SK-N-SH treated with all-trans-retinoic acid at 6 μM for 48 hours (cell line): ENCODE measurements around the gene CAMK1.

ENCODE experiments used
- ATAC-seq: fragments of 200-7000 bp; cut with Tn5 transposase; 3 replicates; pipeline ENCODE4 v1.9.1; 2020; ENCODE audit warnings: mild to moderate bottlenecking, moderate library complexity
- ARNTL ChIP-seq: fragments of 450-650 bp; formaldehyde crosslinking; IDR thresholded peaks from 2 replicates; pipeline ENCODE4 v1.5.0; 2020; ENCODE audit warnings: low read depth, mild to moderate bottlenecking, moderate library complexity, borderline replicate concordance
- BACH2 ChIP-seq: fragments of 250-450 bp; sonication (Bioruptor Pico); IDR thresholded peaks from 2 replicates; pipeline ENCODE4 v1.9.0; 2021; ENCODE audit warnings: mild to moderate bottlenecking, borderline replicate concordance
- ESRRG ChIP-seq: fragments of 250-450 bp; sonication (Bioruptor Pico); IDR thresholded peaks from 2 replicates; pipeline ENCODE4 v1.6.1; 2021; ENCODE audit warnings: mild to moderate bottlenecking
- GLIS3 ChIP-seq: fragments of 250-450 bp; sonication (Bioruptor Pico); IDR thresholded peaks from 2 replicates; pipeline ENCODE4 v1.5.0; 2020; ENCODE audit warnings: mild to moderate bottlenecking, moderate library complexity
- ISL1 ChIP-seq: fragments of 250-450 bp; sonication (Bioruptor Pico); IDR thresholded peaks from 2 replicates; pipeline ENCODE4 v2.1.2; 2022; ENCODE audit warnings: mild to moderate bottlenecking, moderate library complexity
- OSR1 ChIP-seq: fragments of 250-450 bp; sonication (Bioruptor Pico); IDR thresholded peaks from 2 replicates; pipeline ENCODE4 v1.8.0; 2022; ENCODE audit warnings: moderate library complexity, mild to moderate bottlenecking, inconsistent platforms
- PPARA ChIP-seq: fragments of 250-450 bp; sonication (Bioruptor Pico); IDR thresholded peaks from 2 replicates; pipeline ENCODE4 v1.5.0; 2020; ENCODE audit warnings: mild to moderate bottlenecking, borderline replicate concordance
- RARB ChIP-seq: fragments of 250-450 bp; sonication (Bioruptor Pico); IDR thresholded peaks from 2 replicates; pipeline ENCODE4 v1.8.0; 2021; ENCODE audit warnings: mild to moderate bottlenecking, moderate library complexity
- SNAI2 ChIP-seq: fragments of 250-450 bp; sonication (Bioruptor Pico); IDR thresholded peaks from 2 replicates; pipeline ENCODE4 v1.5.0; 2020; ENCODE audit warnings: mild to moderate bottlenecking, moderate library complexity
- TCF4 ChIP-seq: fragments of 250-450 bp; sonication (Bioruptor Pico); IDR thresholded peaks from 2 replicates; pipeline ENCODE4 v1.8.0; 2021; ENCODE audit warnings: mild to moderate bottlenecking, moderate library complexity, borderline replicate concordance
- TOX ChIP-seq: fragments of 250-450 bp; sonication (Bioruptor Pico); IDR thresholded peaks from 2 replicates; pipeline ENCODE4 v1.8.0; 2021; ENCODE audit warnings: mild to moderate bottlenecking, moderate library complexity, borderline replicate concordance
- ZFP3 ChIP-seq: fragments of 250-450 bp; sonication (Bioruptor Pico); IDR thresholded peaks from 2 replicates; pipeline ENCODE4 v1.5.0; 2020; ENCODE audit warnings: mild to moderate bottlenecking, moderate library complexity
- ZNF565 ChIP-seq: fragments of 450-650 bp; formaldehyde crosslinking; conservative IDR thresholded peaks from 2 replicates; pipeline ENCODE4 v1.5.0; 2020; ENCODE audit warnings: low read depth, mild to moderate bottlenecking, moderate library complexity
- ZNF70 ChIP-seq: fragments of 450-650 bp; formaldehyde crosslinking; IDR thresholded peaks from 2 replicates; pipeline ENCODE4 v1.5.0; 2020; ENCODE audit warnings: mild to moderate bottlenecking, moderate library complexity
- ZNF8 ChIP-seq: fragments of 450-650 bp; formaldehyde crosslinking; IDR thresholded peaks from 2 replicates; pipeline ENCODE4 v1.5.0; 2020; ENCODE audit warnings: mild to moderate bottlenecking, moderate library complexity
- TF ChIP-seq, protein P1 (sequence below): fragments of 250-450 bp; sonication (Bioruptor Pico); IDR thresholded peaks from 2 replicates; pipeline ENCODE4 v1.5.0; 2020; ENCODE audit warnings: mild to moderate bottlenecking, moderate library complexity
- TF ChIP-seq, protein P2 (sequence below): fragments of 250-450 bp; sonication (Bioruptor Pico); IDR thresholded peaks from 2 replicates; pipeline ENCODE4 v1.8.0; 2020; ENCODE audit warnings: mild to moderate bottlenecking, moderate library complexity, borderline replicate concordance
- TF ChIP-seq, protein P3 (sequence below): fragments of 250-450 bp; sonication (Bioruptor Pico); IDR thresholded peaks from 2 replicates; pipeline ENCODE4 v1.5.1; 2021; ENCODE audit warnings: mild to moderate bottlenecking, moderate library complexity

CAMK1 gene

DNA sequence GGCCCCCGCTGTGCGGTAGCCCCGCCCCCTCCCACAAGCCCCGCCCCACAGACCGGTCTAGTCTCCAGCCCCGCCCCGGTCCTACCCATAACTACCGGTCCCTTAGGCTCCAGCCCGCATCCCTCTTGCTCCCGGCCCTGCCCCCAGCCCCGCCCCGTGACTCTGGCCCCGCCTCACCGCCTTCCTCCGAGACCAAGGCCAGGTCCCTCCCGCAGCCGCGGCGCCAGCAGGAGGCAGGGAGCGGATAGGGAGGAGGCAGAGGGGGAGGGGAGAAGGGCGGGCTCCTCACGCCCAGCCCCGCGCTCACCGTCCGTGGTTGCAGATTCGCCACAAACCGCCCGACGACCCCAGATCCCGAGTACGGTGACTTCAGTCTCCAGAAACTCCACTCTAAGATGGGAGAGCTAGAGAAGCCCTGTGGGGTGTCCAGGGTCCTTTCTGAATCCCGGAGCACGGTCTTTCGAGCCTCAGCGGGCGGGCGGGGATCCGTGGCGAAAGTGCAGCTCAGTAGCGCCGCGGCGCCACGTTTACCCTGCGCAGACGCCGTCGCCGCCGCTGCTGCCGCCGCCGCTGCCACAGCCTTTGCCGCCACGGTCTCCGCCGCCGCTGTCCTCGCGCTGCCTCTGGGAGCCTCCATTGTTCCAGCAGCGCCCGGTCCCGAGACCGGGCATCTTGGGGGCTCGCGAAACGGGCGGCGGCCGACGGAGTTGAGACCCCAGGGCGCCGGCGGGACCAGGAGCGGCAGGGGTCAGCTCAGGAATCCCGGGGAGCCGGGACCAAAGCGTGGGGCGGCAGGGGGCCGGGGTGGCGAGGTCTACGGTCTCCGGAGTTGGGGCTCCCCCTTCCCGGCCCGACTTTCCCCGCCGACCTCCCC, 38.3 kb downstream of the CAMK1 start, which contains the start of gene BRPF1:
Gene BRPF1 (plus strand): TSS at position 530 of the 874 bp plus-strand sequence. CDS start 2,406 bp downstream, outside the sequence.
- TF ChIP-seq BACH2 (CRISPR knock-in tag) = no peak
- no peak for TF ChIP-seq PPARA
- no peak for TF ChIP-seq ZNF70 (CRISPR knock-in tag)
- no peak for TF ChIP-seq TOX (CRISPR knock-in tag)
- TF ChIP-seq RARB = no peak
- TF ChIP-seq TCF4 (CRISPR knock-in tag) = no peak; the same call in 1 of the 2 replicates
- TF ChIP-seq ZFP3 (CRISPR knock-in tag) = 0 out of 2 replicates have a peak, but pooled peaks have one; percentile 26
- peak; percentile 96 for ATAC-seq

DNA sequence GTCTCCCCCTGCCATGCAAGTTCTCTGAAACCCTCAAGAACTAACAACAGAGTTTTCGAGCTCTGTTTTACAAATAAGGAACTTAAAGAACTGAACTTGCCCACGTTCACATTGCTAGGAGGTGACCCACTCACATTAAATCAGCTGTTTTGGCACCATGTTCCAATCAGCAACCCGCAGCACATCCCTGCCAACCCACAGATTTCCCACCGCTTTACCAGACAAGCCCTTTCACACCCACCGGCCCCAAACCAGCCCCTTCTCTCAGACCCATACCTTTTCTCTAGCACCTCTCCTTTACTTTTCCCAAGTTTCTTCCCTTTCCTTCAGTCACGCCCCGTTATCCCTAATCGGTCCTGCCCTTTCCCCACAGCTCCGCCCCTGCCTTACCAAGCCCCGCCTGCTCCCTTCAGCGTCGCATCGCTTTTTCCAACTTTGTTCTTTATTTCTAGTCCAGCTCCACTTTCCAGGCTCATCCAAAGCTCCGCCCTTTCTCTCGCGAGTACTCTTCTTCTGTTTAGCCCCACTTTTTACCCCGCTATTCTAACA, 39.0 kb downstream of the CAMK1 start:
- no peak for TF ChIP-seq ESRRG (CRISPR knock-in tag)
- TF ChIP-seq, protein P1, sequence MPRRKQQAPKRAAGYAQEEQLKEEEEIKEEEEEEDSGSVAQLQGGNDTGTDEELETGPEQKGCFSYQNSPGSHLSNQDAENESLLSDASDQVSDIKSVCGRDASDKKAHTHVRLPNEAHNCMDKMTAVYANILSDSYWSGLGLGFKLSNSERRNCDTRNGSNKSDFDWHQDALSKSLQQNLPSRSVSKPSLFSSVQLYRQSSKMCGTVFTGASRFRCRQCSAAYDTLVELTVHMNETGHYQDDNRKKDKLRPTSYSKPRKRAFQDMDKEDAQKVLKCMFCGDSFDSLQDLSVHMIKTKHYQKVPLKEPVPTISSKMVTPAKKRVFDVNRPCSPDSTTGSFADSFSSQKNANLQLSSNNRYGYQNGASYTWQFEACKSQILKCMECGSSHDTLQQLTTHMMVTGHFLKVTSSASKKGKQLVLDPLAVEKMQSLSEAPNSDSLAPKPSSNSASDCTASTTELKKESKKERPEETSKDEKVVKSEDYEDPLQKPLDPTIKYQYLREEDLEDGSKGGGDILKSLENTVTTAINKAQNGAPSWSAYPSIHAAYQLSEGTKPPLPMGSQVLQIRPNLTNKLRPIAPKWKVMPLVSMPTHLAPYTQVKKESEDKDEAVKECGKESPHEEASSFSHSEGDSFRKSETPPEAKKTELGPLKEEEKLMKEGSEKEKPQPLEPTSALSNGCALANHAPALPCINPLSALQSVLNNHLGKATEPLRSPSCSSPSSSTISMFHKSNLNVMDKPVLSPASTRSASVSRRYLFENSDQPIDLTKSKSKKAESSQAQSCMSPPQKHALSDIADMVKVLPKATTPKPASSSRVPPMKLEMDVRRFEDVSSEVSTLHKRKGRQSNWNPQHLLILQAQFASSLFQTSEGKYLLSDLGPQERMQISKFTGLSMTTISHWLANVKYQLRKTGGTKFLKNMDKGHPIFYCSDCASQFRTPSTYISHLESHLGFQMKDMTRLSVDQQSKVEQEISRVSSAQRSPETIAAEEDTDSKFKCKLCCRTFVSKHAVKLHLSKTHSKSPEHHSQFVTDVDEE (CRISPR knock-in tag) = no peak
- TF ChIP-seq BACH2 (CRISPR knock-in tag) = no peak
- no peak for TF ChIP-seq RARB
- no peak for TF ChIP-seq ZNF565 (CRISPR knock-in tag)
- TF ChIP-seq ZNF8 = no peak
- TF ChIP-seq, all 23 proteins: peak for 0
- peak; percentile 86 for ATAC-seq

DNA sequence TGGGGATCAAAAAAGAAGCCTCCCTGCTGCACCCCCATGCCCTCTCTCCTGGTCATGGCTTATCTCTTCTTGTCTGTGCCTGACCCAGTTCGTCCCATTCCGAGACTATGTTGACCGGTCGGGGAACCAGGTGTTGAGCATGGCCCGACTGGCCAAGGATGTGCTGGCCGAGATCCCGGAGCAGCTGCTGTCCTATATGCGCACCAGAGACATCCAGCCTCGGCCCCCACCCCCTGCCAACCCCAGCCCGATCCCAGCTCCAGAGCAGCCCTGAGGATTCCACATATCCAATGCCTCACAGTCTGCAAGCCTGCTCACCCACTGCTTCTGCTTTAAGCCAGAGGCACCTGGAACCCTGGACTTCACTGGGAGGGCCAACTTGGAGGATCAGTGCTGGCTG, 40.3 kb downstream of the CAMK1 start:
- TF ChIP-seq ZFP3 (CRISPR knock-in tag) = no peak
- no peak for ATAC-seq

DNA sequence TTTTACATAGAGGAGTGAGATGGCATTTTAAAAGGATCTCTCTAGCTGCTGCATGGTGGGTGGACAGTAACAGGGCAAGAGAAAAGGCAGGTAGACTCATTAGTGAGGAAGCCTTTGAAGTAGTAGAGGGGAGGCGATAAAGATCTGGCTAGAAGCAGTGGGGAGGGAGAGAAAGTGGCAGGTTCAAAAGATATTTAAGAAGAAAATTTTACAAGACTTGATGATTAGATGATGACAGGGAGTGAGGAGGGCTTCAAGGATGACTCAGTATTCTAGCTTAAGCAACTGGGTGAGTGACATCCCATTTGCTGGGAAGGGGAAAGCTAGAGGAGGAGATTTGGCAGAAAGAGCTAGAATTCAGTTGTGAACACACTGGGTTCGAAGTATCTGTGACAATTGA, 42.0 kb downstream of the CAMK1 start:
- TF ChIP-seq ZFP3 (CRISPR knock-in tag) (no peak), BACH2 (CRISPR knock-in tag) (no peak), ZNF70 (CRISPR knock-in tag) (no peak)

DNA sequence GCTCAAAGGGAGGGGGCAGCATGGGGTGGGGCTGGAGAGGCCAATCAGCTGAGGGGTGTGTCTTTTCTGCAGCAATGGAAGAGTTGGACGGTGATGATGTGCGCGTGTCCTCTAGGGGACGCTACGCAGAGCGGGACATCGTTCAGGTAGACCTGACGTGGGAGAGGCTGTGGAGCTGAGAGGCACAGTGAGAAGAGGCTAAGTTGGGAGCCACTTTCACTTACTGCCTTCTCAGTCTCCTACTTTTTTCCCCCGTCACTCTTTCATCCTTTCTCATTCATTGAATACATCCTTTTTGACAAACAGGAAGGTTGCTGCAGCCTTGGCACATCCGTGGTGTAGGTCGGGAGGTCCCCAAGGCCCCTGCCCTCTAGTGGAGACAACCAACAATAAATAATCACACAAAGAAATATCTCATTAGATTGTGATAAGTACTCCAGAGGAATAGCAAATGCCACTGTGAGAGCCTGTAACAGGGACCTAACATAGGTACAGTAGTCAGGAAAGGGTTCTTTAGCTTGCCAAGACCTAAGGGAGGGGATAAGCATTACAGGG, 42.6 kb downstream of the CAMK1 start:
- TF ChIP-seq PPARA = no peak
- TF ChIP-seq ZNF565 (CRISPR knock-in tag) = no peak
- TF ChIP-seq, protein P2, sequence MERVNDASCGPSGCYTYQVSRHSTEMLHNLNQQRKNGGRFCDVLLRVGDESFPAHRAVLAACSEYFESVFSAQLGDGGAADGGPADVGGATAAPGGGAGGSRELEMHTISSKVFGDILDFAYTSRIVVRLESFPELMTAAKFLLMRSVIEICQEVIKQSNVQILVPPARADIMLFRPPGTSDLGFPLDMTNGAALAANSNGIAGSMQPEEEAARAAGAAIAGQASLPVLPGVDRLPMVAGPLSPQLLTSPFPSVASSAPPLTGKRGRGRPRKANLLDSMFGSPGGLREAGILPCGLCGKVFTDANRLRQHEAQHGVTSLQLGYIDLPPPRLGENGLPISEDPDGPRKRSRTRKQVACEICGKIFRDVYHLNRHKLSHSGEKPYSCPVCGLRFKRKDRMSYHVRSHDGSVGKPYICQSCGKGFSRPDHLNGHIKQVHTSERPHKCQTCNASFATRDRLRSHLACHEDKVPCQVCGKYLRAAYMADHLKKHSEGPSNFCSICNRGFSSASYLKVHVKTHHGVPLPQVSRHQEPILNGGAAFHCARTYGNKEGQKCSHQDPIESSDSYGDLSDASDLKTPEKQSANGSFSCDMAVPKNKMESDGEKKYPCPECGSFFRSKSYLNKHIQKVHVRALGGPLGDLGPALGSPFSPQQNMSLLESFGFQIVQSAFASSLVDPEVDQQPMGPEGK (CRISPR knock-in tag) = no peak
- TF ChIP-seq TOX (CRISPR knock-in tag) = no peak
- TF ChIP-seq ISL1 = no peak
- ATAC-seq = no peak

More for the DNA sequence above, 42.0 kb downstream of the CAMK1 start:
- no peak for ATAC-seq

DNA sequence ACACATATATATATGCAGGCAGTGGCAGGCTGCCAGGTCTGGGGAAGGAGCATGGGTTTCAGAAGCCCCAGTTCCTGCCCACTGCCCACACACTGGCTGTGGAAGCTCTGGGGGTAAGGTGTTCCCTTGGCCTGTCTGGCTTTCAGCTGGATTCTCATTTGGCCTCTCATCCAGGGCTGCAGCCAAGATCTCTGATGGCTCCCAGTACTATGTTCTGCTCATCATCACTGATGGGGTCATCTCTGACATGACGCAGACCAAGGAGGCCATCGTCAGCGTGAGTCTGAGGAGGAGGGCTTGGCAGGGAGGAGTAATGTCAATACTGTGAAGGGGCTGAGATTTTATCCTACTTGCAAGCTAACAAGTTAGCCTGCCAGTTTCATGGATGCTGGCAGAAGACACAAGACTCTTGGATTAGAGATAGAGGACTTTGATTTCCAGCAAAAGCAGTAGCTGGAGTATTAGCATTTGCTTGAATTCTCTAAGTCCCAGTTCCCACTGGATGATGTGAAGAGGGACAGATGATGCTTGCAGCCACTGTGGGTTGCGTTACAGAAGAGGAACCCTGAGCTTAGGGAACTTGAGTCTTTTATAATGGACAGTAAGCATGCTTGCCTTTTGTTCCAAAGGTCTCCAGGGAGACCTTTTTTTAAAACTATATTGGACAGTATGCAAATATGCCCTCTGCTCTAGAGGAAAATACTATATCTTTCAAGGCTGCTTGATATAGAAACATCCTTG, 43.8 kb downstream of the CAMK1 start:
- TF ChIP-seq ARNTL (CRISPR knock-in tag) (no peak), ZNF70 (CRISPR knock-in tag) (no peak), OSR1 (CRISPR knock-in tag) (no peak), GLIS3 (CRISPR knock-in tag) (no peak), RARB (no peak), SNAI2 (CRISPR knock-in tag) (no peak), TOX (CRISPR knock-in tag) (no peak), ISL1 (no peak), ESRRG (CRISPR knock-in tag) (no peak)
- TF ChIP-seq, protein P3, sequence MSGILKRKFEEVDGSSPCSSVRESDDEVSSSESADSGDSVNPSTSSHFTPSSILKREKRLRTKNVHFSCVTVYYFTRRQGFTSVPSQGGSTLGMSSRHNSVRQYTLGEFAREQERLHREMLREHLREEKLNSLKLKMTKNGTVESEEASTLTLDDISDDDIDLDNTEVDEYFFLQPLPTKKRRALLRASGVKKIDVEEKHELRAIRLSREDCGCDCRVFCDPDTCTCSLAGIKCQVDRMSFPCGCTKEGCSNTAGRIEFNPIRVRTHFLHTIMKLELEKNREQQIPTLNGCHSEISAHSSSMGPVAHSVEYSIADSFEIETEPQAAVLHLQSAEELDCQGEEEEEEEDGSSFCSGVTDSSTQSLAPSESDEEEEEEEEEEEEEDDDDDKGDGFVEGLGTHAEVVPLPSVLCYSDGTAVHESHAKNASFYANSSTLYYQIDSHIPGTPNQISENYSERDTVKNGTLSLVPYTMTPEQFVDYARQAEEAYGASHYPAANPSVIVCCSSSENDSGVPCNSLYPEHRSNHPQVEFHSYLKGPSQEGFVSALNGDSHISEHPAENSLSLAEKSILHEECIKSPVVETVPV (CRISPR knock-in tag) = no peak

More for the DNA sequence above, 43.8 kb downstream of the CAMK1 start:
- ATAC-seq = no peak
